Neural cell (in vitro differentiated cells): ENCODE measurements around the gene SLC19A1.

Experiments used
- EZH2 ChIP-seq: fragments of 200-600, 300-800 bp; shearing (Covaris generic), sonication (generic); IDR thresholded peaks from 2 replicates; pipeline ENCODE4 v1.6.1; 2014; ENCODE audit warnings: antibody characterized with exemption, low read length, borderline replicate concordance, mild to moderate bottlenecking; ENCODE audit not compliant: insufficient read depth, poor library complexity, severe bottlenecking
- TF ChIP-seq, protein P1 (sequence below): IDR thresholded peaks from 2 replicates; pipeline ENCODE4 v1.6.1; 2012; ENCODE audit warnings: borderline replicate concordance
- TF ChIP-seq, protein P2 (sequence below): fragments of 450-650 bp; IDR thresholded peaks from 2 replicates; pipeline ENCODE4 v1.5.1; 2014; ENCODE audit warnings: antibody characterized with exemption, mild to moderate bottlenecking, moderate library complexity; ENCODE audit not compliant: poor library complexity, severe bottlenecking

DNA sequence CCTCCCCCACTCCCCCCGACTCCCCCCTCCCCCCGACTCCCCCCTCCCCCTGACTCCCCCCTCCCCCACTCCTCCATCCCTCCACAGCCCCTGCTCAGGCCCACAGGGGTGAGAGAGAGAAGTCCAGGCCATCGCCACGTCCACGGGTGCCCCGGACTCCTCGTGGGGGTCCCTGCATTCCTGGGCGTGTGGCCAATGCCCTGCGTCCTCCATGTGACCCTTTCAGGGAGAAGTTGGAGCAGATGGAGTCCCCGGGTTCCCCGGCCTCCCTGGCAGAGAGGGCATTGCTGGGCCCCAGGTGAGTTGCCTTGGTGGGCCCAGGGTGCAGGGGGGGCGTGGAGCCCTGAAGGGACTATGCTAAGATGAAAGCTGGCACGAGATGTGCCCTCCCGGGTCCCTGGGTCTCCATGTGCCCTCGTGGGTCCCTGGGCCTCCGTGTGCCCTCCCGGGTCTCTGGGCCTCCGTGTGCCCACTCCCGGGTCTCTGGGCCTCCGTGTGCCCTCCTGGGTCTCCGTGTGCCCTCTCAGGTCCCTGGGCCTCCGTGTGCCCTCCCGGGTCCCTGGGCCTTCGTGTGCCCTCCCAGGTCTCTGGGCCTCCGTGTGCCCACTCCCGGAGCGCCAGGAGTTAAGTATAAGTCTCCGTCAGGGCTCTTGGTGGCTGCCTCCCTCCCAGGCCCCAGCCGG lies 52.0 kb downstream of the SLC19A1 start:
- TF ChIP-seq, protein P1, sequence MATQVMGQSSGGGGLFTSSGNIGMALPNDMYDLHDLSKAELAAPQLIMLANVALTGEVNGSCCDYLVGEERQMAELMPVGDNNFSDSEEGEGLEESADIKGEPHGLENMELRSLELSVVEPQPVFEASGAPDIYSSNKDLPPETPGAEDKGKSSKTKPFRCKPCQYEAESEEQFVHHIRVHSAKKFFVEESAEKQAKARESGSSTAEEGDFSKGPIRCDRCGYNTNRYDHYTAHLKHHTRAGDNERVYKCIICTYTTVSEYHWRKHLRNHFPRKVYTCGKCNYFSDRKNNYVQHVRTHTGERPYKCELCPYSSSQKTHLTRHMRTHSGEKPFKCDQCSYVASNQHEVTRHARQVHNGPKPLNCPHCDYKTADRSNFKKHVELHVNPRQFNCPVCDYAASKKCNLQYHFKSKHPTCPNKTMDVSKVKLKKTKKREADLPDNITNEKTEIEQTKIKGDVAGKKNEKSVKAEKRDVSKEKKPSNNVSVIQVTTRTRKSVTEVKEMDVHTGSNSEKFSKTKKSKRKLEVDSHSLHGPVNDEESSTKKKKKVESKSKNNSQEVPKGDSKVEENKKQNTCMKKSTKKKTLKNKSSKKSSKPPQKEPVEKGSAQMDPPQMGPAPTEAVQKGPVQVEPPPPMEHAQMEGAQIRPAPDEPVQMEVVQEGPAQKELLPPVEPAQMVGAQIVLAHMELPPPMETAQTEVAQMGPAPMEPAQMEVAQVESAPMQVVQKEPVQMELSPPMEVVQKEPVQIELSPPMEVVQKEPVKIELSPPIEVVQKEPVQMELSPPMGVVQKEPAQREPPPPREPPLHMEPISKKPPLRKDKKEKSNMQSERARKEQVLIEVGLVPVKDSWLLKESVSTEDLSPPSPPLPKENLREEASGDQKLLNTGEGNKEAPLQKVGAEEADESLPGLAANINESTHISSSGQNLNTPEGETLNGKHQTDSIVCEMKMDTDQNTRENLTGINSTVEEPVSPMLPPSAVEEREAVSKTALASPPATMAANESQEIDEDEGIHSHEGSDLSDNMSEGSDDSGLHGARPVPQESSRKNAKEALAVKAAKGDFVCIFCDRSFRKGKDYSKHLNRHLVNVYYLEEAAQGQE: no peak
- TF ChIP-seq EZH2: no peak
- TF ChIP-seq, protein P2, sequence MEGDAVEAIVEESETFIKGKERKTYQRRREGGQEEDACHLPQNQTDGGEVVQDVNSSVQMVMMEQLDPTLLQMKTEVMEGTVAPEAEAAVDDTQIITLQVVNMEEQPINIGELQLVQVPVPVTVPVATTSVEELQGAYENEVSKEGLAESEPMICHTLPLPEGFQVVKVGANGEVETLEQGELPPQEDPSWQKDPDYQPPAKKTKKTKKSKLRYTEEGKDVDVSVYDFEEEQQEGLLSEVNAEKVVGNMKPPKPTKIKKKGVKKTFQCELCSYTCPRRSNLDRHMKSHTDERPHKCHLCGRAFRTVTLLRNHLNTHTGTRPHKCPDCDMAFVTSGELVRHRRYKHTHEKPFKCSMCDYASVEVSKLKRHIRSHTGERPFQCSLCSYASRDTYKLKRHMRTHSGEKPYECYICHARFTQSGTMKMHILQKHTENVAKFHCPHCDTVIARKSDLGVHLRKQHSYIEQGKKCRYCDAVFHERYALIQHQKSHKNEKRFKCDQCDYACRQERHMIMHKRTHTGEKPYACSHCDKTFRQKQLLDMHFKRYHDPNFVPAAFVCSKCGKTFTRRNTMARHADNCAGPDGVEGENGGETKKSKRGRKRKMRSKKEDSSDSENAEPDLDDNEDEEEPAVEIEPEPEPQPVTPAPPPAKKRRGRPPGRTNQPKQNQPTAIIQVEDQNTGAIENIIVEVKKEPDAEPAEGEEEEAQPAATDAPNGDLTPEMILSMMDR: no peak
